ENCODE data around the gene ANKRD11.

DNA sequence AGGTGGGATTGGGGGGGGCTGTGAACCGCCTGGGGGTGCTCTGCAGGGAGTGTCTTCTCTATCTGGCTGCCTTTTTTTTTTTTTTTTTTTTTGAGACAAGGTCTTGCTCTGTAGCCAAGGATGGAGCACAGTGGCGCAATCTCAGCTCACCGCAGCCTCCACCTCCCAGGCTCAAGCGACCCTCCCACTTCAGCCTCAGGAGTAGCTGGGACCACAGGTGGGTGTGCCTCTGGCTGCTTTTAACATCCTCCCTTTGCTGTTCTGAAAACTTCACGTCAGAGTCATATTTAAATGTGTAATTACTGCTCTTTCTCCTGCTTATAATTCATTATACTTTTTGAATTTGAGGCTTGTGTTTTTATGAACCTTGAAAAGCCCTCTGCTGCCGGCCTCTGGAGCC is 194.4 kb downstream of the ANKRD11 start:
- TF ChIP-seq YY1 (IDR thresholded peaks at IDR 0.05; ENCODE audit: insufficient read depth, insufficient read length), result no peak
- TF ChIP-seq ZNF274 (IDR thresholded peaks at IDR 0.05; ENCODE audit: low read depth, low read length), result no peak
- TF ChIP-seq SUZ12 (IDR thresholded peaks at IDR 0.05; ENCODE audit: extremely low read depth, insufficient read depth, insufficient read length), result no peak
